GM23338 (cell line): ENCODE data around the gene ARHGAP27. TPM values are rescaled to one million over a fixed set of nuclear protein-coding genes. Genes with fewer than 3 reads are reported as not detected.

Experiments
- ATAC-seq: fragments of 200-7000 bp; cut with Tn5 transposase; 3 replicates; pipeline ENCODE4 v1.9.1; 2020
- DNase-seq: peaks from one replicate; pipeline ENCODE4 v3.0.0-alpha.2; 2015; ENCODE audit warnings: low spot score
- H2AFZ ChIP-seq: fragments of 200-600 bp; sonication (generic); 2 replicates; pipeline ENCODE4 v1.8.0; 2016; ENCODE audit warnings: antibody characterized with exemption, mild to moderate bottlenecking, moderate library complexity
- H3F3A ChIP-seq: fragments of 200-600 bp; sonication (generic); replicated peaks from 2 replicates; pipeline ENCODE4 v1.8.0; 2017; ENCODE audit warnings: antibody characterized with exemption, mixed run types, low read depth
- H3K27ac ChIP-seq: fragments of 200-600 bp; sonication (generic); 2 replicates; pipeline ENCODE4 v1.6.1; 2016; ENCODE audit warnings: low read depth
- H3K27me3 ChIP-seq: fragments of 200-600 bp; sonication (generic); 2 replicates; pipeline ENCODE4 v1.8.0; 2016; ENCODE audit warnings: mild to moderate bottlenecking, mixed run types, moderate library complexity; ENCODE audit not compliant: insufficient read depth
- H3K36me3 ChIP-seq: fragments of 200-600 bp; sonication (generic); 2 replicates; pipeline ENCODE4 v1.8.0; 2016; ENCODE audit warnings: mild to moderate bottlenecking; ENCODE audit not compliant: insufficient read depth
- H3K4me1 ChIP-seq: fragments of 200-600 bp; sonication (generic); 2 replicates; pipeline ENCODE4 v1.8.0; 2016; ENCODE audit warnings: mild to moderate bottlenecking, moderate library complexity; ENCODE audit not compliant: insufficient read depth
- H3K4me2 ChIP-seq: fragments of 200-600 bp; sonication (generic); 2 replicates; pipeline ENCODE4 v1.7.1; 2017; ENCODE audit warnings: mixed run types
- H3K4me3 ChIP-seq: fragments of 200-600 bp; sonication (generic); 2 replicates; pipeline ENCODE4 v1.6.1; 2016; ENCODE audit warnings: mixed run types
- H3K79me2 ChIP-seq: fragments of 200-600 bp; sonication (generic); replicated peaks from 2 replicates; pipeline ENCODE4 v1.8.0; 2017; ENCODE audit warnings: mild to moderate bottlenecking; ENCODE audit not compliant: insufficient read depth
- H3K9me2 ChIP-seq: fragments of 200-600 bp; sonication (generic); 2 replicates; pipeline ENCODE4 v1.8.0; 2017; ENCODE audit not compliant: insufficient read depth
- H4K20me1 ChIP-seq: fragments of 200-600 bp; sonication (generic); replicated peaks from 2 replicates; pipeline ENCODE4 v1.8.0; 2017; ENCODE audit warnings: mild to moderate bottlenecking; ENCODE audit not compliant: insufficient read depth
- H3K27ac Mint-ChIP-seq: 2 replicates; pipeline ENCODE4 v1.8.0; 2020; ENCODE audit warnings: inconsistent platforms, mild to moderate bottlenecking, moderate library complexity, mixed read lengths
- H3K27me3 Mint-ChIP-seq: 3 replicates; pipeline ENCODE4 v1.8.0; 2022; ENCODE audit warnings: low read depth, mild to moderate bottlenecking, moderate library complexity, mixed read lengths, inconsistent platforms; ENCODE audit not compliant: insufficient read depth, poor library complexity
- H3K36me3 Mint-ChIP-seq: 3 replicates; pipeline ENCODE4 v1.8.0; 2021; ENCODE audit warnings: low read depth, mild to moderate bottlenecking, inconsistent platforms, moderate library complexity, mixed read lengths
- H3K4me1 Mint-ChIP-seq: 3 replicates; pipeline ENCODE4 v1.8.0; 2020; ENCODE audit warnings: mild to moderate bottlenecking, inconsistent platforms, mixed read lengths
- H3K4me3 Mint-ChIP-seq: 3 replicates; pipeline ENCODE4 v1.8.0; 2021; ENCODE audit warnings: moderate library complexity, mild to moderate bottlenecking, inconsistent platforms, mixed read lengths
- H3K9me3 Mint-ChIP-seq: 3 replicates; pipeline ENCODE4 v1.8.0; 2020; ENCODE audit warnings: moderate library complexity, mild to moderate bottlenecking, inconsistent platforms, mixed read lengths
- CREB1 ChIP-seq: fragments of 250-450 bp; sonication (Bioruptor Pico); IDR thresholded peaks from 2 replicates; pipeline ENCODE4 v1.5.0; 2020; ENCODE audit warnings: low read depth, mild to moderate bottlenecking, moderate library complexity
- EZH2 ChIP-seq: fragments of 200-600 bp; sonication (generic); IDR thresholded peaks from one replicate; pipeline ENCODE4 v1.8.0; 2017; ENCODE audit warnings: antibody characterized with exemption, mild to moderate bottlenecking, low read depth; ENCODE audit not compliant: unreplicated experiment
- EZH2phosphoT487 ChIP-seq: fragments of 200-600 bp; sonication (generic); IDR thresholded peaks from one replicate; pipeline ENCODE4 v1.8.1; 2018; ENCODE audit warnings: antibody characterized with exemption; ENCODE audit not compliant: unreplicated experiment
- JUNB ChIP-seq: IDR thresholded peaks from one replicate; pipeline ENCODE4 v1.6.1; 2016; ENCODE audit warnings: antibody characterized with exemption; ENCODE audit not compliant: unreplicated experiment
- NANOG ChIP-seq: IDR thresholded peaks from 2 replicates; pipeline ENCODE4 v1.6.1; 2016; ENCODE audit warnings: antibody characterized with exemption, borderline replicate concordance
- POLR2AphosphoS5 ChIP-seq: IDR thresholded peaks from 2 replicates; pipeline ENCODE4 v1.6.1; 2016; ENCODE audit warnings: antibody characterized with exemption, low read depth
- STAT1 ChIP-seq: IDR thresholded peaks from one replicate; pipeline ENCODE4 v1.6.1; 2016; ENCODE audit warnings: antibody characterized with exemption; ENCODE audit not compliant: unreplicated experiment
- ZNF114 ChIP-seq: fragments of 250-450 bp; sonication (Bioruptor Pico); IDR thresholded peaks from 2 replicates; pipeline ENCODE4 v1.5.0; 2020; ENCODE audit warnings: mild to moderate bottlenecking, moderate library complexity
- polyA plus RNA-seq: library from polyadenylated mRNA; unstranded; fragments of >200 nt; fragmentation: Nextera tagmentation; extraction: Ambion mirVana; gene quantifications from 2 replicates; pipeline ENCODE4 v1.2.1, GENCODE V29; 2016
- total RNA-seq: library from RNA; depleted of rRNA; stranded (reverse); fragments of >200 nt; shearing (Covaris generic); gene quantifications from 2 replicates; pipeline ENCODE4 v1.2.3, GENCODE V29; 2014
- TF ChIP-seq, protein P1 (sequence below), 2 experiments: fragments of 200-600 bp in 1 of 2; sonication (generic) in 1 of 2; conservative IDR thresholded peaks; 2 replicates each; pipeline versions ENCODE4 v1.5.1 to v1.6.1; 2016 to 2017; ENCODE audit warnings: antibody characterized with exemption in 2 of 2, low read depth in 2 of 2, mild to moderate bottlenecking in 2 of 2, moderate library complexity in 1 of 2
- TF ChIP-seq, protein P2 (sequence below): IDR thresholded peaks from 2 replicates; pipeline ENCODE4 v1.6.1; 2016; ENCODE audit warnings: antibody characterized with exemption

The ARHGAP27 gene
- total and polyA plus RNA-seq, 2 experiments from 2014 or later: 5.9 to 17.7 TPM

GRCh38 chr17:45423975-45424335, 8.7 kb downstream of the ARHGAP27 start:
- Histone ChIP-seq H3K27ac (no peak overlapping the region), H3K4me1 (peaks cover 19% of the 10 kb centered on the region), H4K20me1 (no peaks in the 10 kb centered on the region), H3K9me2 (no peaks in the 10 kb centered on the region), H3K4me2 (0 out of 2 replicates have a peak overlapping the region, but pooled peaks have one; percentile 96), H3F3A (peaks cover 19% of the 10 kb centered on the region; the same call in 1 of the 2 replicates), H3K4me3 (0 out of 2 replicates have a peak overlapping the region, but pooled peaks have one; percentile 57), H3K36me3 (no peaks in the 10 kb centered on the region), H3K79me2 (no peaks in the 10 kb centered on the region; the same call in none of the 2 replicates), H3K27me3 (peaks cover 9% of the 10 kb centered on the region), H2AFZ (no peak overlapping the region)
- Mint-ChIP-seq H3K9me3 (peaks cover 2% of the 10 kb centered on the region; the same call in 1 of the 3 replicates), H3K27ac (no peak overlapping the region), H3K27me3 (peaks cover 18% of the 10 kb centered on the region), H3K4me1 (peaks cover 36% of the 10 kb centered on the region), H3K36me3 (peaks cover 11% of the 10 kb centered on the region), H3K4me3 (peak overlapping the region; percentile 76)
- no peak for TF ChIP-seq NANOG
- TF ChIP-seq EZH2phosphoT487: no peak
- TF ChIP-seq CREB1: no peak
- TF ChIP-seq JUNB: no peak
- TF ChIP-seq STAT1: no peak
- no peak for TF ChIP-seq POLR2AphosphoS5
- no peak for TF ChIP-seq EZH2
- TF ChIP-seq, protein P1, sequence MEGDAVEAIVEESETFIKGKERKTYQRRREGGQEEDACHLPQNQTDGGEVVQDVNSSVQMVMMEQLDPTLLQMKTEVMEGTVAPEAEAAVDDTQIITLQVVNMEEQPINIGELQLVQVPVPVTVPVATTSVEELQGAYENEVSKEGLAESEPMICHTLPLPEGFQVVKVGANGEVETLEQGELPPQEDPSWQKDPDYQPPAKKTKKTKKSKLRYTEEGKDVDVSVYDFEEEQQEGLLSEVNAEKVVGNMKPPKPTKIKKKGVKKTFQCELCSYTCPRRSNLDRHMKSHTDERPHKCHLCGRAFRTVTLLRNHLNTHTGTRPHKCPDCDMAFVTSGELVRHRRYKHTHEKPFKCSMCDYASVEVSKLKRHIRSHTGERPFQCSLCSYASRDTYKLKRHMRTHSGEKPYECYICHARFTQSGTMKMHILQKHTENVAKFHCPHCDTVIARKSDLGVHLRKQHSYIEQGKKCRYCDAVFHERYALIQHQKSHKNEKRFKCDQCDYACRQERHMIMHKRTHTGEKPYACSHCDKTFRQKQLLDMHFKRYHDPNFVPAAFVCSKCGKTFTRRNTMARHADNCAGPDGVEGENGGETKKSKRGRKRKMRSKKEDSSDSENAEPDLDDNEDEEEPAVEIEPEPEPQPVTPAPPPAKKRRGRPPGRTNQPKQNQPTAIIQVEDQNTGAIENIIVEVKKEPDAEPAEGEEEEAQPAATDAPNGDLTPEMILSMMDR (conservative IDR thresholded peaks at IDR 0.05; ENCODE audit: low read depth in 2 of 2): no peak
- TF ChIP-seq, protein P2, sequence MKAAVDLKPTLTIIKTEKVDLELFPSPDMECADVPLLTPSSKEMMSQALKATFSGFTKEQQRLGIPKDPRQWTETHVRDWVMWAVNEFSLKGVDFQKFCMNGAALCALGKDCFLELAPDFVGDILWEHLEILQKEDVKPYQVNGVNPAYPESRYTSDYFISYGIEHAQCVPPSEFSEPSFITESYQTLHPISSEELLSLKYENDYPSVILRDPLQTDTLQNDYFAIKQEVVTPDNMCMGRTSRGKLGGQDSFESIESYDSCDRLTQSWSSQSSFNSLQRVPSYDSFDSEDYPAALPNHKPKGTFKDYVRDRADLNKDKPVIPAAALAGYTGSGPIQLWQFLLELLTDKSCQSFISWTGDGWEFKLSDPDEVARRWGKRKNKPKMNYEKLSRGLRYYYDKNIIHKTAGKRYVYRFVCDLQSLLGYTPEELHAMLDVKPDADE: no peak
- no peak for TF ChIP-seq ZNF114
- no peak for DNase-seq
- ATAC-seq: no peak

DNA sequence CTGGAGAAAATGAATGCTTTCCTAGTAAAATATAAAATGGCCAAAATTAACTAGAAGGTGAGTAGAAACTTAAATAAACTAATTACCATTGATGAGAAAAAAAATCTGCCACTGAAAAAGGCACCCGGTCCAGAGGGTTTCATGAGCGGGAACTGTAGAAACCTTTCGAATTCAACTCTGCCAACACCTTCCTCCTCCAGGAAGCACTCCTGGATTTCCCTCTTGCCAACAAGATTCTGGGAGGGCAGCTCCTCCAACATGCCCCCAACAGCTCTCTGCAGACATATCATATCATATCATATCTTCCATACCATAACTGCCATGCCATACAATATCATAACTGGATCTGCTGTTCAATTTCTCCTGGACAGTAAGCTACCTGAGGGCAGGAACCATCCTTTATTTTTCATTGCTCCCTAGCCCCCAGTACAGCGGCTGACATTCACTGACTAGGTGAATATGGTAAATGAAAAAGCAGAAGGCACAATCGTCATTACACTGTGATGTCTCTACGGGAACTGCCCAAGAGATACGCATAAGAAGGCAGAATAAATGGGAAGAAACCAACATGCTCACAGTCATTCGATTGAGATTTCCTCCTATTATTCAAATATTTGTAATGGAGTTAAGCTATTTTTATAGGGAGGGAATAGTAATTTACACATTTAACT, 9.2 kb downstream of the ARHGAP27 start:
- Mint-ChIP-seq H3K4me3 (peak overlapping the region; percentile 19; the same call in 1 of the 3 replicates), H3K4me1 (peaks cover 31% of the 10 kb centered on the region), H3K27ac (no peak overlapping the region), H3K27me3 (peaks cover 13% of the 10 kb centered on the region), H3K36me3 (peaks cover 9% of the 10 kb centered on the region), H3K9me3 (no peaks in the 10 kb centered on the region)
- Histone ChIP-seq H3K27ac (no peak overlapping the region), H3K36me3 (no peaks in the 10 kb centered on the region), H2AFZ (no peak overlapping the region), H4K20me1 (no peaks in the 10 kb centered on the region), H3F3A (peaks cover 14% of the 10 kb centered on the region; the same call in 1 of the 2 replicates), H3K27me3 (peaks cover 4% of the 10 kb centered on the region), H3K9me2 (no peaks in the 10 kb centered on the region), H3K79me2 (no peaks in the 10 kb centered on the region; the same call in none of the 2 replicates), H3K4me3 (no peak overlapping the region), H3K4me2 (no peak overlapping the region), H3K4me1 (peaks cover 14% of the 10 kb centered on the region)
- DNase-seq (no peak), ATAC-seq (no peak)
- TF ChIP-seq ZNF114 (no peak), STAT1 (no peak), EZH2phosphoT487 (no peak)
